A549 (cell line): ENCODE data around the gene PDHX.

ENCODE experiments used
- CTCF ChIP-seq: fragments of >200 bp; sonication (Bioruptor Twin); formaldehyde crosslinking; IDR thresholded peaks from 3 replicates; pipeline ENCODE4 v1.5.1; 2016
- EP300 ChIP-seq, 2 experiments: fragments of >200 bp; sonication (Bioruptor Twin); formaldehyde crosslinking; IDR thresholded peaks; 2 replicates in 1 of 2; 3 replicates in 1 of 2; pipeline ENCODE4 v1.6.1; 2016 to 2017
- MYC ChIP-seq: IDR thresholded peaks from 2 replicates; pipeline ENCODE4 v1.6.1; 2012; ENCODE audit warnings: mild to moderate bottlenecking, inconsistent platforms, low read length, improper control_type of control experiment, borderline replicate concordance
- POLR2A ChIP-seq: IDR thresholded peaks from 2 replicates; pipeline ENCODE4 v1.6.1; 2012; ENCODE audit warnings: mild to moderate bottlenecking, low read length

DNA sequence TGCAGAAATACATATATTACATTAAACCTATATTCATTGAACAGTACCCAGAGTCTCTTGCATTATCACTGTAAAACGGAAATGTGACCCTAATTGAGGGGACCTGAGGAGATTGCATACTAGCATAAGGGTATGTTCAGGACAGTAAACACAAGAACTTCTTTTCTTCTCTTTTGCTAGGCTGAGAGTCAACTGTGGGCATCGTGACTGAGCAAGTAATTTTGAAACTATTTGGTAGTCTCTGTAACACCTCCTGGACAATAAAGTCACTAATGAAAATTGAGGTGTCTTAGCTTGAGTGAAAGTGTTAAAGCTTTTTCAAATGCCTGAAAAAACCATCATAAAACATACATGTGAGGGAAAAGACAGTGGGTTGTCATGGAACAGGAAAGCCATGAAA, 90.9 kb downstream of the PDHX start:
- TF ChIP-seq POLR2A (no peak), CTCF (no peak), MYC (no peak), EP300 (IDR thresholded peaks at IDR 0.05) (no peak)
